ENCODE data around the gene DNPEP.
A peak's percentile ranks its signal among the peaks of the same experiment; 100 is the strongest.

Gene DNPEP

DNA sequence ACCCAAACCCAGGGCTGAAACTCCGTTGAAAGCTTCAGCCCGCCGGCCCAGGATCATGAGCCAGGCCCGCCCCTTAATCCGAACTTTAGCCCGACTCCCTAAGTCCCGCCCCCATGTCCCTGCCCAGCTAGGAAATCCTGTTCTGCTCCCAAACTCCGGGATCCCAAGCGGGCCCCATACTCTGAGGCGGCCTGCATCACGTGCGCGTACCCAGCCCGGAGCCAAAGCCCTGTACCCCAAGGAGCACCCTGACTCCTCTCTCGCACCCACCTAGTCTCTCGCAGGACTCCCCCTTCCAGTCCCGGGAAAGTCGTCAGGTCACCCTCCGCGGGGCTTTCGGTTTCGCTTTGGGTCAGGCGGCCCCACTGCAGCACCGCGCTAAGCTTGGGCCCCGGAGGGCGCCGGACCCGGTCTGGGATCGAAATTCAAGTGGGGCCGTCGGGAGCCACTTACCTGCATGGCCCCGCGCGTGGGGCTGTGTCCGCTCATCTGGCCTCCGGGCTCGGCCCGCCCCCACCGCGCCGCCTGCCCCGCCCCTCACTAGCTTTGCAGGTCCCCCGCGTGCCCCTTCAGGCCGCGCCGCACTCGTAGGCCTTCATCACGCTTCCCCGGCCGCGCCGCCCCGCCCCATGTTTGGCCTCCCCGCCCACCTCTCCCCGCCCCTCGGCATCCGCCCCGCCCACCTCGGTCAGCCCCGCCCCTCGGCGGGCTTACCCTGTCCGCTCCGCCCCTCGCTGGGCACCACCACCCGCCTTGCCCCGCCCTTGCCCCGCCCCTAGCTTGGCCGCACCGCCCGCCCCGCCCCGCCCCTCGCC, at the start of gene DNPEP:
DNPEP (minus strand) TSS at position 607 of the 815 bp plus-strand sequence; CDS start at position 489, 118 bp downstream.
- peak; percentile 94 for DNase-seq (ENCODE audit: low read depth)

DNA sequence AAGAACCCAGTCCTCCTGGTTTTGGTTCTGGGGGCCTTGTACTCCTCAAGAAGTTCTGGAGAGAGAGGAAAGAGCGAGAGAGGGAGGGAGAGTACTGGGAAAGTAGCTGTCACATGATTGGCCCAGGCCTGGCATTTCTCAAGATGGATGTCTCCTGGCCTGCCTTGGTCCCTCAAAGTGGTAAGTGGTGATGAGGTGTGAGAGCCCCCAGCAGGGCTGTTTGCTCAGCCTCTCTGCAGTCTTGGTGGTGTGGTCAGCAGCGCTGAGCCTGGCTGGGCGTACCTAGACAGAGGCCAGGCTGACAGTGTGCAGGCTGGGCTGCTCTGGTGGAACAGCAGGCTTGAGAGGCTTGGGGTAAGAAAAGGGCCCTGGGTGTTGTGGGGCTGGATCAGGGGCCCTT, 49.4 kb upstream of the DNPEP start:
- DNase-seq (ENCODE audit: low read depth) = no peak

DNA sequence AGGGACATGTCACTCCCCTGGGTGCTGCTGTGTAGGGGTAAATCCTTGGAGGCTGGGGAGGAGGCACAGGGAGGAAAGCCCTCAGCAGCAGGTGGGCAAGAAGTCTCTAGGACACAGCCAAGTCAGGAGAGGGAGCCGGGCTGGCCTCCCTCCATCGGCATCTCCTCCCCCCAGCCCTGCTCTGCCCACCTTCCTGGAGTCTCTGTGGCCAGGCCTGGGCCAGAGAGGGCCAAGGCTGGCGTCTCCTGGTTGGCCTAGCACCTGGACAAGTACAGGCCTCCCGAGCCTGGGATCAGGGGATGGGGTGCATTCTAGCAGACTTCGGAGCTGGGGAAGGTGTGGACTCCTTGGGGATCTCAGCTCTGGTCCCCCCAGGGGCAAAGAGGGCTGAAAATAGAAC, 48.8 kb upstream of the DNPEP start:
- DNase-seq (ENCODE audit: low read depth) = no peak

DNA sequence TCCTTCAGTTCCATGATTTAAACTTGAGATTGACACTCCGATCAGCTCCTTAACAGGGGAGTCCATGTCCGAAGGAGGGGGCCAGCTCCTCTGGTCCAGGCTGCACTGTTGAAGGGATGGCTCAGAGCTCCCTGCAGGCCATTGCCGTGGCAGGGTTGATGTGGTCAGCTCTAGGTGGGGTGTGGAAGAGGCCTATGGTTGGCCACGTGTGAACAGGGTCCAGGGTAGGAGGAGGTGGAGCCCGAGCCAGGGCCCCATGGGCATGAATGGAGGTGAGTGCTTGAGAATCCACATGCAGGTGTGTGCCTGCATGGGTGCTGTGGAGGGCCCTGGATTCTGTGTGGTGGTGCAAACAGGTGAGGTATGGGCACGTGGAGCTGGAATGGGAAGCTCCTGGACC, 48.0 kb upstream of the DNPEP start:
- DNase-seq (ENCODE audit: low read depth) = no peak

DNA sequence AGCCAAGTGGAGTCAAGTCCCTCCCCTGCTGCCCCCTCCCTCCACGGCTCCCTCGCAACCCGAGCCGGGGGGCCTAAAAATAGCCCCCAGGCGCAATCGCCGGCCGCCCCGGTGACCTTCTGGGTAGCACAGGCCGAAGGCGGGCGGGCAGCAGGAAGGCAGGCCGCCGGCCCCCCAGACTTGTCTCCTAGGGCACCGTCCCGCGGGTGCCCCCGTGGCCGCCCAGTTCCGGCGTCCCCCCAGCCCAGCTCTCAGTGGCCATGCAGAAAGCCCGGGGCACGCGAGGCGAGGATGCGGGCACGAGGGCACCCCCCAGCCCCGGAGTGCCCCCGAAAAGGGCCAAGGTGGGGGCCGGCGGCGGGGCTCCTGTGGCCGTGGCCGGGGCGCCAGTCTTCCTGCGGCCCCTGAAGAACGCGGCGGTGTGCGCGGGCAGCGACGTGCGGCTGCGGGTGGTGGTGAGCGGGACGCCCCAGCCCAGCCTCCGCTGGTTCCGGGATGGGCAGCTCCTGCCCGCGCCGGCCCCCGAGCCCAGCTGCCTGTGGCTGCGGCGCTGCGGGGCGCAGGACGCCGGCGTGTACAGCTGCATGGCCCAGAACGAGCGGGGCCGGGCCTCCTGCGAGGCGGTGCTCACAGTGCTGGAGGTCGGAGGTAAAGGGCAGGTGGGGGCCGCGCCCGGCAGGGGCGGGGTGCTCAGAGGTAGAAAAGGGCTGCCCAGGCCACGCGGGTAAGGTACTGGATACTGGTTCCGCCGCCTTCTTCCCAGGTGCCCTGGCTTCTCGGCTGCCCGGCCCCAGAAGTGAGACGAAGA, 47.2 kb upstream of the DNPEP start, which contains the start of gene SPEG:
SPEG (plus strand) TSS at position 126 of the 808 bp plus-strand sequence; CDS start at position 261, 135 bp downstream.
- DNase-seq (ENCODE audit: low read depth) = no peak

DNA sequence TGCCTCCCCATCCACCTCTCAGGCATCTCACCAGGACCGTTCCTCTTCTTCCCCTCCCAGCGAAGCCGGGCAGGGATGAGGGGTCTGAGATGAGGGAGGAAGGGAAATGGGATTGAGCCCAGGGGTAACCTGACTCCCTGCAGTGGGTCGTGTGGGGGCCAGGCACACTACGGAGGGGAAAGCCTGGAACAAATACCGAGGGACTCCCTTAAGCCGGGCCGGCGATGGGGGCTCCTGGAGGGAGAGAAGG, 46.7 kb upstream of the DNPEP start:
- DNase-seq (ENCODE audit: low read depth) = no peak

DNA sequence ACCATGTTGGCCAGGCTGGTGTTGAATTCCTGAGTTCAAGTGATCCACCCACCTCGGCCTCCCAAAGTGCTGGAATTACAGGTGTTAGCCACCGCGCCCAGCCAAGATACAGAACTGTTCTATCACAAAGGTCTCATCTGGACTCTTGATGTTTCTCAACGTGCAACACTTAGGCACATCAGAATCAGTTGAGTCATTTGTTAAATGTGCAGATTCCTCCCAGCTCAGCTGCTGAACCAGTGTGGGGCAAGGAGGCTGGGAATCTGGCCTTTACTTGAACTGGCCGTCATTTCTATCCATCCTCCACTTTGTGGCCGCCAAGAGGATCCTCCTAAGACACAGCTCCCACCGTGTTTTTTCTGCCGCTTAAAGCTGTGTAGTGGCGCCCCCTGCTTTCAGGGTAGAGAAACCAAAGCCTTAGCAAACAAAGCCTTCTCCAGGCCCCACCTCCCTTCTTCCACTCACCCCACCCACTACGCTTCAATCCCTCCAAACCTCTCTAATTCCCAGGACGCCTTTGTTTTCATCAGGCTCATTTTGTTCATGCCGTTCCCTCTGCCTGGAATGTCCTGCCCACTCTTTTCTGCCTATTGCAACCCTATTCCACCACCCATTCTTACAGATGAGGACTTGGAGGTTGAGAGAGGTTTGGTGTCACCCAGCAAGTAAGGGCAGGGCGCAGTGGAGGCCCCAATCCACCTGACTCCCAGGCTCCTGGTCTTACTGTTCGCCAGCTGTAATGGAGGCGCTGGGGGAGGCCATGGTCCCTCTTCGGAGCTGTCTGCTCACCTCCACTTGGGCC, 46.2 kb upstream of the DNPEP start:
- no peak for DNase-seq (ENCODE audit: low read depth)

DNA sequence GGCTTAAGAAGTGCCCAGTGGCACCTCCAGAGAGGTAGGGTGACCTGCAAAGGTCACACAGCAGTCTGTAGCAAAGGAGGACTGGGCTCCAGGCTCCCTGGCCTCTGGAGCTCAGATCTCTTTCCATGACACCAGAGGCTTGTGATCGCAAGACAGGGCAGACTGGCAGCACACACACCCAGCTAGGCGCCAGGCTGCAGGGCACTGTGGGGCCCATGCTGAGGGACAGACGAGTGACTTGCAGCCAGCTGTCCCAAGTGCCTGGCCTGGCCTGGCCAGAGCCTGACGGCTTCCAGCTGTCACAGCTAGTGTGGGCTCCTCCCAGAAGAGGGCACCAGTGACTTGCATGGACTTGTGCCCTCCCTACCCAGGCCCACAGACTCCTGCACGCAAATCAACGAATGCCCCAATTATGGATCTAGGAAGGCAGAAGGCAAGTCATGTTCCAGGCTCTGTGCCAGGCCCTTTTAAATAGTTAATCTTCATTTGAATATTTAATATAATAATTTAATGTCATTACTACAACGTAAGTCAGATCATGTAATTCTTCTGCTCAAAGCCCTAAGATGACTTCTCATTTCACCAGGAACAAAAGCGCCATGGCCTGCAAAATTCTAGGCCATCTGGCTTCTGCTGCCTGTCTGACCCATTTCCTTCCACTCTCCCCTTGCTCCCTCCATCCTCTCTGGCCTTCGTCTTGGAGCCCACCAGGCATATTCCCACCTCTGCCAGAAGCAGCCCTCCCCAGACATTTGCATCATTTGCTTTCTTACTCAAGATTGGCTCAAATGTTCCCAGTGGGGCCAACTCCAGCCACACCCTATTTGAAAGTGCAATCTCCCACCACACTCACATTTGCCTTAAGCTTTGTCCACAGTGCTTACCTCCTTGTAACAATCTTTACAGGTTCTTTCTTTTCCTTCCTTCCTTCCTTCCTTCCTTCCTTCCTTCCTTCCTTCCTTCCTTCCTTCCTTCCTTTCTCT, 43.2 kb upstream of the DNPEP start:
- no peak for DNase-seq (ENCODE audit: low read depth)

DNA sequence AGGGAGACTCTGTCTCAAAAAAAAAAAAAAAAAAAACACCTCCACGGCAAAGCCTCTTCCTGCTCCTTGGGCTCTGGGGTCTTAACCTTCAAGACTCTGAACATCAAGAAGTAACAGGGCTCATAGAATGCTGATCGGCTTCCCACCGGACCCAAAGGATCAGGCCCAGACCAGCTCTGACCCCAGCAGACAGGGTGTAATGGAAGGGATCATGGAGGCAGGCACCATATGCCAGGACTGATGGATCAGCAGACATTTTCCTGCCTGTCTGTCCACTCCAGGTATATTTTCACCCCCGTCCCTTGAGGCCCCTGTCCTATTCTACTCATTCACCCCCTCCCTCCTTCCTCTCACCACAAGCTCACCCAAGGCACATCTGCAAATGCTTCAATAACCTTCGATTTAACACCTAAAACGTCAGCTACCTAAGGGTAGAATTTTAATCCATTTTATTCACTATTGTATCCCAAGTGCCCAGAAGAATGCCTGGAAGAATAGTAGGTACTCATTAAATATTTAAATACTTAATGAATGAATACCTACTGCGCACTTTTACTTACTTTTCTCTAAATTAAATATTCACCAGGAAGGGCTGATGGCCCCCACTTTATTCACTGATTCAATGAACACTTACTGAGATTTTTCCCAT, 42.4 kb upstream of the DNPEP start:
- DNase-seq (ENCODE audit: low read depth) = no peak

DNA sequence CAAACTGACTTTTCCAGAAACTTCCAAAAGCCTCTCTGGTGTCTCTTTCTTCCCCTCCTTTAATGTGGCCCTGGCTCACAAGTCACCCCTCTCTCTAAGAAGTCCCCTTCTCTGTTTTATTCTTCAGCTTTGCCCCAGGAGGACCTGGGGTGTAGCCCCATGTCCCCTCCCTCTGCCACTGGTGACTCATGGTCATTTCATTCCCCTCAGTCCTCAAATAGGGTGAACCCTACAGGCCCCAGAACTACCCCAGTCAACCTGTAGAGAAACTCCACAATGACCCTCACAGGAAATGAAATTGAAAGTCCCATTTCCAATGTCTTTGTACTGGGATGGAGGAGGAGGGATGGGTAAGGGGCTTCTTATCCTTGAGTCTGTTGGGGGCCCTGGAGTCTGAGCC, 40.8 kb upstream of the DNPEP start:
- DNase-seq (ENCODE audit: low read depth) = no peak

DNA sequence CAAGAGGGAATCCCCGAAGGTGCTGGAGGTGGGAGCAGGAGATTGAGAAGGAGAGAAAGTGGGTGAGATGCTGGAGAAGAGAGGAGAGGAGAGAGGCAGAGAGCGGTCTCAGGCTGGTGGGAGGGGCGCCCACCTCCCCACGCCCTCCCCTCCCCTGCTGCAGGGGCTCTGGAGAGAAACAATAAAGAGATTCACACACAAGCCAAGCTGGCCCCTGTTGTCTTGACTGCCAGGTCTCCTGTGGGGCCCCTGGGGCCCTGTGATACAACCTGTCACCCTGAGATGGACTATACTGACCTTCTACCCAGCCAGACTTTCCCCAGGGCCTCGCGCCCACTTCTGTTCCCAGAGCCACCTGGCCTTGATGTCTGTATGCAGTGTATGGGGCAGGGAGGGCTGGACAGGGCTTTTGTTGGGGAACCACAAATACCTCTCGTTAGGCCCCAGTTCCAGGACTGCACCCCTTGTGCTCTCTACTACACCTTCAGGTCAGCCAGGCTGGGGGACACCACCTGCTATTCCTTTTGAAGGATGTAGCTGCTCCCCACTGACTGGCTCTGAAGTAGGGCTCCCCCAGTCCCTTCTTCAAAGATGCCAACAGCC, 38.9 kb upstream of the DNPEP start:
- DNase-seq (ENCODE audit: low read depth) = no peak

DNA sequence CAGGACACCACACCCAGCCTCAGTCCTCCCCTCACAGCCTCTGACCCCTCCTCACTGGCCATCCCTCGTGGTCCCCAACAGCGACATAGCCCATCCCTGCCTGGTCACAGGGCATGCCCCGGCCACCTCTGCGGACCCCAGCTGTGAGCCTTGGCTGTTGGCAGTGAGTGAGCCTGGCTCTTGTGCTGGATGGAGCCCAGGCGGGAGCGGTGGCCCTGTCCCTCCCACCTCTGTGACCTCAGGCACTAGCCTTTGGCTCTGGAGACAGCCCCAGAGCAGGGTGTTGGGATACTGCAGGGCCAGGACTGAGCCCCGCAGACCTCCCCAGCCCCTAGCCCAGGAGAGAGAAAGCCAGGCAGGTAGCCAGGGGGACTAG, 38.3 kb upstream of the DNPEP start:
- DNase-seq (ENCODE audit: low read depth) = no peak

DNA sequence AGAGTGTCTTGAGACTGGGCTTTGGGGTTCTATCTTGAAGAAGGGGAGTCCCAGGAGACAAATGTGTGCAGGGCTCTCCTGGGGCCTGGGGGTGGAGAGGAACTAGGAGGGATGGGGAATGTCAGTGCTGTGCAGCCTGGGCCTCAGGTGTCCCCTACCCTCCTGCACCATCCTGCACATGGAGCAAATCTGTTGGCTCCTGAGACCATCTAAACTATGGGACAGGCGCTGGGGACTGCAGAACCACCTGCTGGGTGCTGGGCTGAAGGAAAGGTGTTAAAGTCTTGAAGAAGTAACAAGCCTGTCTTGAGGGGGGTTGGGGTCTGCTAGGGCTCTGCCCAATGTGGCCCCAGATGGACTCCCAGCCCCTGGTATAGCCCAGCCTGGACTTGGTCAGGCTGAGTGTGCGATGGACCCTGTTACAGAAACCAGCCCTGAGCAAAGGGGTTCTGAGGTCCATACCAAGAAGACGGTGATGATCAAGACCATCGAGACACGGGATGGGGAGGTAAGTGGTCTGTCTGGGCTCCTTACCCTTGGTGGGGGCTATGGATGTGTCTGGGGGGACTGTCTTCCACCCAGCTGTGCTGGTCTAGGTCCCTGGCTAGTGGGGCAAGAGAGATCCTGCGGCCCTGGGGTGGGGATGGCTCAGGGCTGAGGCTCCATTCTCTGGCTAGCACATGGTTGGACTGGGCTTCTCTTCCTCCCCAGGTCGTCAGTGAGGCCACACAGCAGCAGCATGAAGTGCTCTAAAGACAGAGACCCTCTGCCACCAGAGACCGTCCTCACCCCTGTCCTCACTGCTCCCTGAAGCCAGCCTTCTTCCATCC, 37.7 kb upstream of the DNPEP start:
- DNase-seq (ENCODE audit: low read depth) = no peak

DNA sequence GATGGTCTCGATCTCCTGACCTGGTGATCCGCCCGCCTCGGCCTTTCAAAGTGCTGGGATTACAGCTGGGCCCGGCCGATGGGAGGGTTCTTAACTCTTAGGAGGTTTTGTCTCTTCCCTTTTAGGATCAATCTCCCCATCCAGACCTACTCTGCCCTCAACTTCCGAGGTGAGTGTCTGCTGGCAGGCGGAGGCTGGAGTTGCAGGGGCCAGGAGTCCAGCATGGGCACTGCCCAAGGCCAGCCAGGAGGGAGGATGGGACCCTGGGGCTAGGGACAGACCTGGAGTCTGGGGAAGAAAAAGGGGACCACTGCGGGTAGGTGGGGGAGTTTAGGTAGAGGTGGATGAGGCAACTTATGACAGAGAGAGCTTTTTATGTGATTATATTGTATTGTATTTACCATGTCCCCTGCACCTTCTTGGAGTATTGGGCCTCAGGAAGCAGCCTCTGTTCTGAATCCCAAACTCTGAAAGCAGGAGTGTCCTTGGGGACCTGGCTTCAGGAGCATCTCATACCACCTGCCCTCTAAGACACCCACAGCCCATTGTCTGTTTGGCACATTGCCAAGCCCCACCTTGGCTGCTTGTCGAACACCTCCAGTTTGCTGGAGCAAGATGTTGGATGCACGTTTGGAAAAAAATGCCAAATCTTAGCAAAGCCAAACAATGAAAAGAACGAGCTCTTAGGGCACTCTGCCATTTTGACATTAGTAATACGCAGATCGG, 36.1 kb upstream of the DNPEP start:
- no peak for DNase-seq (ENCODE audit: low read depth)

DNA sequence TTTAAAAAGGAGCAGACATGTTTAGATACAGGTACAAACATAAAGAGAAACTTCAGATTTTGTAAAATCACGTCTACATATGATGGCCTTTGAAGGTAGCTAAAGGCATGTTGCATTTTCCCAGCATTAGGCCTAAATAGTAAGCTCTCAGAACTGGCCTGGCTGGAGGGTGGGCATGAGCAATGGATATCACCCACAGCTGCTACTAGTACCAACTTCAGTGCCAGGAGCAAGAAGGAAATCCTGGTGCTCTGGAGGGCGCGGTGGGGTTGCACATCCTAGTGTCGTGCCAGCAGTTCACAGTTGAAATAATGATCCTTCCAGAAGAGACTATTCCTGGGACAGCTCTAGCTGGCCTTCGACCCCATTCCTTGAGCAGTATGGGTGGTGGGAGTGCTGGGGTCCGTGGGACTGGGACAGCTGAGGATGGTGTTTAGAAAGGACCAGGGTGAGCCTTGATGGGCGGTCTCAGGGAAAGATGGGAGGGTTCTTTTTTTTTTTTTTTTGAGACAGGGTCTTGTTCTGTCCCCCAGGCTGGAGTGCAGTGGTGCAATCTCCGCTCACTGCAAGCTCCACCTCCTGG, 35.3 kb upstream of the DNPEP start:
- DNase-seq (ENCODE audit: low read depth) = no peak

DNA sequence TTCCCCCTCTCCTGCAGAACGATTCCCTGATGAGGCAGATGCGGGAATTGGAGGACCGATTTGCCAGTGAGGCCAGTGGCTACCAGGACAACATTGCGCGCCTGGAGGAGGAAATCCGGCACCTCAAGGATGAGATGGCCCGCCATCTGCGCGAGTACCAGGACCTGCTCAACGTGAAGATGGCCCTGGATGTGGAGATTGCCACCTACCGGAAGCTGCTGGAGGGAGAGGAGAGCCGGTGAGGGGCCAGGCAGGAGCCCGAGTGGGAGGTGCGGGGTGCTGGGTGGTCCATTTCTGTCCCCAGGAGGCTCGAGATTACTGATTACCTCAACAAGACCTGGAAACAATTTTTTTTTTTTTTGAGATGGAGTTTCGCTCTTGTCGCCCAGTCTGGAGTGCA, 33.6 kb upstream of the DNPEP start:
- no peak for DNase-seq (ENCODE audit: low read depth)

DNA sequence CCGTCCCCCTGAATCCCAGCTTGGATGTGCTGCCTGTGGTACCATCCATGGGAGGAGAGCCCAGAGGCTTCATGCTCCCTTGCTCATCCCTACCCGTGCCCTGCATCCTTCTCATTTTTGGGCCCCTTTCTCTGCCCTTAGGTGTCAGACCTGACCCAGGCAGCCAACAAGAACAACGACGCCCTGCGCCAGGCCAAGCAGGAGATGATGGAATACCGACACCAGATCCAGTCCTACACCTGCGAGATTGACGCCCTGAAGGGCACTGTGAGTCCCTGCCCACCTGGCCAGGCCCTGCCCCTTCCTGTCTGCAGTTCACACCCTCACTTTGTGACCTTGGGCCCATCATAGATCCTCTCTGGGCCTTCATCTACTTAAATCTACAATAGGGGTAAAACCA, 33.0 kb upstream of the DNPEP start:
- DNase-seq (ENCODE audit: low read depth) = no peak

DNA sequence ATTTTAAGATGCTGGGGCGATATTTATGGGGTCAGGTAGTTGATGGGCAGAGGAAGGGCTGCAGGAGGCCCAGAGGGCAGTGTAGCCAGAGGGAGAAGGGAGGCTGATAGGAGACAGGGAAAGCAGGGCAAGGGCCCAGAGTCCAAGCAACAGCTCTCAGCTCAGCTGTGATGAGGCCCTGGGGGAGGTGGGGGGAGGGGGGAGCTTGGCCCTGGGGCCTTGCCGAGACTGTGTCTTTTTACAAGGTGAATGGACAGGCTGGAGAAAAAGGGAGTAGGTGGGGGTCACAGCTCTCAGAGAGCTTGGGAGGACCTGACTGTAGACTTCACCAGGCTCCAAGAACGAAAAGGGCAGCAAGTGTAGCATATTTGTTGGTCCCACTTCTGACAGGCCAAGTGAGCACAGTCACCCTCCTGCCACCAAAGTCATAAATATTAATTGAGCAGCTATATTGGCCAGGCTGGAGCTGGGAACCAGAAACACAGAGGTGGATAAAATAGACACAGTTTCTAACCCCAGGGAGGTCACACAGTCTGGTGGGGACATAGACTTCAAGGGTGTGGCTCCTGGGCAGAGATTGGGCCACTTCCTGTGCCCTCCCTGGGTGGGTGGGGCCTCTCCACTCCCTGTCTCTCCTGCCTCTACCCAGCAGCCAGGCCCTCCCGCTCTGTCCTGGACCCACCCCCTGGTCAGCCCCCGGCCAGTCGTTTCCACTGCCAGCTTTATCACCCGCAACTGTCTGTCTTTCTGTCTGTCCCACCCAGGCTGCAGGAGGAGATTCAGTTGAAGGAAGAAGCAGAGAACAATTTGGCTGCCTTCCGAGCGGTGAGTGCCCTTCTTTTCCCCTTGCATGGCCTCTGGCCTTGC, 31.9 kb upstream of the DNPEP start:
- DNase-seq (ENCODE audit: low read depth) = no peak
